Measurements from ENCODE around the gene SPTB.

DNA sequence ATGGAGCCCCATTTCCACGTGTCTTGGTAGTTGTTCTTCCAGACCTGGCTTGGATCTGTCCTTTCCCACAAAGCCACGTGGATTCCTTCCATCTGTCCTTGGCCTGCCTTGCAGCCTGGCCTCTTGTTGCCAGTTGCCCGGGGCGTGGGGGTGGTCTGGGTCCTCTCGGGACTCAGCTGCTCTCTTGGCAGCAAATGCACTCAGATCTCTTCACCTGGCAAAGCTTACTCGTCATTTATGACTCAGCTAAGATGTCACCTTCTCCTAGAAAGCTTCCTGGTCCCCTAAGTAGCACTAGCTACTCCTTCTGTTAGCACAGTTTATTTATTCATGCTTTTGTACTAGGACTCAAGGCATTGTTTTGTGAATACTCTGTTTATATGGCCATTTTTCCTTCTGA lies 161.8 kb downstream of the SPTB start:
- no peak for TF ChIP-seq YY1 (IDR thresholded peaks at IDR 0.05; ENCODE audit: insufficient read depth, insufficient read length)
- TF ChIP-seq ZNF274 (IDR thresholded peaks at IDR 0.05; ENCODE audit: low read depth, low read length): no peak

Data from NT2/D1 (cell line).